Endothelial cell of umbilical vein (primary cell): Measurements from ENCODE around the gene H2AZ2. TPM values are rescaled to one million over a fixed set of nuclear protein-coding genes. Genes with fewer than 3 reads are reported as not detected.

Experiments
- BruUV-seq: library from RNA; stranded (reverse); fragments of 400-500 nt; replicated peaks from 2 replicates; lab custom pipeline; 2021; lab: Mats Ljungman, UMichigan
- CTCF ChIA-PET: fragments of 300-600, 350-600 bp; sonication (Branson Sonifier 250); formaldehyde crosslinking; loops from one replicate; lab custom pipeline; 2021; ENCODE audit warnings: antibody characterized with exemption, inconsistent platforms; lab: Charles Lee
- POLR2A ChIA-PET: fragments of 300-600, 350-600 bp; sonication (Branson Sonifier 250); formaldehyde crosslinking; loops from one replicate; lab custom pipeline; 2021; ENCODE audit warnings: antibody characterized with exemption, inconsistent platforms; lab: Charles Lee
- DNase-seq: peaks from one replicate; pipeline ENCODE4 v3.0.0-alpha.2; 2011; ENCODE audit warnings: low read depth, low spot score
- FAIRE-seq: peaks from 2 replicates; lab custom pipeline; 2011; peaks lifted over from hg19 to GRCh38; lab: Jason Lieb, UNC
- H2AFZ ChIP-seq: 2 replicates; pipeline ENCODE4 v1.6.0; 2012; ENCODE audit warnings: low read depth, low read length, control low read depth, inconsistent platforms
- H3K27ac ChIP-seq: 2 replicates; pipeline ENCODE4 v1.5.1; 2011; ENCODE audit warnings: low read depth, mild to moderate bottlenecking, control low read depth, low read length, moderate library complexity; ENCODE audit not compliant: insufficient read depth
- H3K27me3 ChIP-seq, 2 experiments: 2 replicates each; pipeline versions ENCODE4 v1.6.0 to v1.6.1; 2011; ENCODE audit warnings: low read length in 2 of 2, mixed read lengths in 1 of 2; ENCODE audit not compliant: control insufficient read depth in 2 of 2, insufficient read depth in 2 of 2
- H3K36me3 ChIP-seq, 2 experiments: 2 replicates in 1 of 2; 3 replicates in 1 of 2; pipeline ENCODE4 v1.5.1; 2011; ENCODE audit warnings: low read length in 2 of 2, mild to moderate bottlenecking in 1 of 2, moderate library complexity in 1 of 2; ENCODE audit not compliant: control insufficient read depth in 2 of 2, insufficient read depth in 2 of 2; ENCODE audit errors: extremely low read depth in 1 of 2
- H3K4me1 ChIP-seq: 3 replicates; pipeline ENCODE4 v1.5.1; 2011; ENCODE audit warnings: mild to moderate bottlenecking, low read length; ENCODE audit not compliant: control insufficient read depth, insufficient read depth; ENCODE audit errors: extremely low read depth
- H3K4me2 ChIP-seq: 2 replicates; pipeline ENCODE4 v1.6.1; 2011; ENCODE audit warnings: low read length, control low read depth, mixed read lengths; ENCODE audit not compliant: insufficient read depth
- H3K4me3 ChIP-seq, 3 experiments: fragments of 200-600 bp in 1 of 3; sonication (generic), shearing (Covaris generic) in 1 of 3; replicated peaks in 1 of 3; 2 replicates each; pipeline ENCODE4 v1.5.1; 2011 to 2016; ENCODE audit warnings: control low read depth in 3 of 3, low read length in 3 of 3, mild to moderate bottlenecking in 2 of 3, inconsistent platforms in 1 of 3, low read depth in 1 of 3, moderate library complexity in 1 of 3; ENCODE audit not compliant: insufficient read depth in 1 of 3
- H3K79me2 ChIP-seq: 2 replicates; pipeline ENCODE4 v1.6.0; 2012; ENCODE audit warnings: low read length, inconsistent platforms; ENCODE audit not compliant: control insufficient read depth, insufficient read depth
- H3K9ac ChIP-seq: replicated peaks from 2 replicates; pipeline ENCODE3; 2011; ENCODE audit warnings: low read length, control low read depth; ENCODE audit not compliant: insufficient read depth; ENCODE audit errors: extremely low read depth
- H3K9me1 ChIP-seq: replicated peaks from 3 replicates; pipeline ENCODE4 v1.6.0; 2011; ENCODE audit warnings: mild to moderate bottlenecking, low read length; ENCODE audit not compliant: control insufficient read depth, insufficient read depth; ENCODE audit errors: extremely low read depth
- H3K9me3 ChIP-seq: replicated peaks from 2 replicates; pipeline ENCODE4 v1.5.1; 2012; ENCODE audit warnings: low read length, inconsistent platforms; ENCODE audit not compliant: control insufficient read depth, insufficient read depth
- H4K20me1 ChIP-seq: replicated peaks from 2 replicates; pipeline ENCODE3; 2011; ENCODE audit warnings: mild to moderate bottlenecking, low read length; ENCODE audit not compliant: control insufficient read depth, insufficient read depth; ENCODE audit errors: extremely low read depth
- EZH2 ChIP-seq: IDR thresholded peaks from 2 replicates; pipeline ENCODE4 v1.6.1; 2012; ENCODE audit warnings: borderline replicate concordance, low read depth, mild to moderate bottlenecking, moderate library complexity, low read length, inconsistent platforms; ENCODE audit not compliant: severe bottlenecking
- FOS ChIP-seq: IDR thresholded peaks from 2 replicates; pipeline ENCODE4 v1.6.1; 2011; ENCODE audit warnings: mild to moderate bottlenecking, low read length, moderate library complexity, borderline replicate concordance; ENCODE audit not compliant: insufficient read depth
- GATA2 ChIP-seq: IDR thresholded peaks from 2 replicates; pipeline ENCODE4 v1.7.0; 2011; ENCODE audit warnings: low read depth, mild to moderate bottlenecking, moderate library complexity, mixed read lengths, low read length; ENCODE audit not compliant: insufficient read length, insufficient read depth
- JUN ChIP-seq: IDR thresholded peaks from 2 replicates; pipeline ENCODE4 v1.6.1; 2011; ENCODE audit warnings: borderline replicate concordance, low read depth; ENCODE audit not compliant: insufficient read length, insufficient read depth
- MAX ChIP-seq: IDR thresholded peaks from 2 replicates; pipeline ENCODE4 v1.6.1; 2011; ENCODE audit not compliant: insufficient read depth, insufficient read length
- MYC ChIP-seq: IDR thresholded peaks from one replicate; pipeline ENCODE4 v1.6.1; 2011; ENCODE audit warnings: mild to moderate bottlenecking, low read depth, low read length
- POLR2A ChIP-seq: IDR thresholded peaks from 2 replicates; pipeline ENCODE4 v1.6.1; 2012; ENCODE audit warnings: low read depth, mild to moderate bottlenecking, control low read depth, low read length
- POLR2AphosphoS5 ChIP-seq: IDR thresholded peaks from 2 replicates; pipeline ENCODE4 v1.6.1; 2012; ENCODE audit warnings: low read depth, mild to moderate bottlenecking, control low read depth, low read length, moderate library complexity; ENCODE audit not compliant: insufficient read depth
- dilution Hi-C: fragments of 300-500 bp; cut with MboI; formaldehyde crosslinking; loops from one replicate; pipeline ENCODE4 v1.15.0; 2019; ENCODE audit warnings: low sequenced_read_pairs; ENCODE audit not compliant: extremely low pct_ligation_motif_present
- intact Hi-C: fragments of 100-400 bp; cut with micrococcal nuclease; formaldehyde crosslinking; loops from one replicate; pipeline ENCODE4 v1.10.0; 2022
- polyA plus RNA-seq, 4 experiments: library from polyadenylated mRNA; depleted of rRNA in 3 of 4; stranded (reverse) in 3 of 4; unstranded in 1 of 4; fragments of >200 nt; gene quantifications; 2 replicates each; pipeline versions ENCODE4 v1.2.1 to v1.2.3, GENCODE V29; 2011 to 2012; ENCODE audit warnings: missing spikeins in 1 of 4
- total RNA-seq: library from RNA; stranded (reverse); gene quantifications from 2 replicates; pipeline ENCODE4 v1.2.3, GENCODE V29; 2021
- TF ChIP-seq, protein P1 (sequence below), 2 donors: IDR thresholded peaks; 1 replicate in 1 of 2; 2 replicates in 1 of 2; pipeline ENCODE4 v1.5.1; 2011; ENCODE audit warnings: low read length in 2 of 2, mild to moderate bottlenecking in 2 of 2, moderate library complexity in 2 of 2, control low read depth in 1 of 2, inconsistent platforms in 1 of 2, low read depth in 1 of 2; ENCODE audit not compliant: insufficient read depth in 1 of 2; ENCODE audit errors: extremely low read depth in 1 of 2

Gene H2AZ2
- total and polyA plus RNA-seq, 2 donors (not counting 3 experiments of a cell fraction or from before 2014, with no cell fraction given), result 225 to 232 TPM

DNA sequence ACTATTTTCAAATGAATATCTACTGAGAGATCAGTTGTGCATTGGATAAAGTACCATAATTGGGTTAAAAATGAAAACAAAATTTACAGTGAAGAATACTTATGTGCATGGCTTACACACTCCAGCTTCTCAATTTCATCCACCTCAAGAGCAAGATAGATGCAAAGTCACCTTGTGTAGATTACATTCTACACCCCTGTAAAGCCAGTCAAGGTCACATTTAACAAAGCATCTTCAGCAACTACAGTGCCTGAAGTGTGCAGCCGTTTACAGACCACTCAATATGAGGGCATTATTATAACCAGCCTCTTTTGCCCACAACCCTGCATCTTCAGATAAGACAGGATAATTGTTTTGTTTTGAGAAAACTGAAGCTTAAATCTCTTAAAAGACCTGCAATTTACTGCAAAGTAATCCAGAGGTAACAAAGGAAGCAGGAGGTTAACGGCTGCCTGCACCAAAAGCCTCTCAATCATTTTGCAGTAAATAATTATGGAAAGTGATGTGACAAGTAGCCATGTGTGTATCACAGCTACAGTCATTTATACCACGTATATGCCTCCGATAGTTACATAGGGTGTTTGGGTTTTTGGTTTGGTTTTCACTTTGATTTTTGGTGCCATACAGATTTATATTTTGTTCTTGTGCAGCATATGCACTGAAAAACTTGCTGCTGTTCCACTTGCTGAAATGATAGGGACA lies 32.6 kb upstream of the H2AZ2 start:
- no TSS peak for BruUV-seq
- peaks cover 66% of the 10 kb centered on the region for H3K79me2 ChIP-seq
- POLR2A ChIA-PET, result interaction anchor here (0.7 to 2.3 kb wide), 2 partner anchors 13 to 265 kb away, joined by 3 to 10 read pairs; no protein-coding TSS in a partner anchor
- CTCF ChIA-PET, result interaction anchor here (0.6 to 3.5 kb wide), 8 partner anchors 8 to 256 kb away, joined by 3 to 41 read pairs (median 5); partner anchors contain the start of gene H2AZ2
- H3K9ac ChIP-seq, result peak overlapping the region; percentile 58
- FAIRE-seq (no peak), DNase-seq (peak; percentile 6)
- dilution Hi-C loops, result no loop called here
- no peaks in the 10 kb centered on the region for H3K9me3 ChIP-seq
- H4K20me1 ChIP-seq, result peaks cover 13% of the 10 kb centered on the region
- no peak overlapping the region for H2AFZ ChIP-seq
- H3K4me1 ChIP-seq, result peaks cover 44% of the 10 kb centered on the region
- H3K27ac ChIP-seq, result peak overlapping the region; percentile 42
- no peaks in the 10 kb centered on the region for H3K27me3 ChIP-seq
- intact Hi-C loops, result no loop called here
- H3K9me1 ChIP-seq, result no peaks in the 10 kb centered on the region
- H3K4me2 ChIP-seq, result peak overlapping the region; percentile 89
- no peak for TF ChIP-seq FOS
- no peak for TF ChIP-seq MYC
- no peak for TF ChIP-seq GATA2
- no peak for TF ChIP-seq MAX
- no peak for TF ChIP-seq JUN
- TF ChIP-seq POLR2AphosphoS5, result no peak
- TF ChIP-seq, protein P1, sequence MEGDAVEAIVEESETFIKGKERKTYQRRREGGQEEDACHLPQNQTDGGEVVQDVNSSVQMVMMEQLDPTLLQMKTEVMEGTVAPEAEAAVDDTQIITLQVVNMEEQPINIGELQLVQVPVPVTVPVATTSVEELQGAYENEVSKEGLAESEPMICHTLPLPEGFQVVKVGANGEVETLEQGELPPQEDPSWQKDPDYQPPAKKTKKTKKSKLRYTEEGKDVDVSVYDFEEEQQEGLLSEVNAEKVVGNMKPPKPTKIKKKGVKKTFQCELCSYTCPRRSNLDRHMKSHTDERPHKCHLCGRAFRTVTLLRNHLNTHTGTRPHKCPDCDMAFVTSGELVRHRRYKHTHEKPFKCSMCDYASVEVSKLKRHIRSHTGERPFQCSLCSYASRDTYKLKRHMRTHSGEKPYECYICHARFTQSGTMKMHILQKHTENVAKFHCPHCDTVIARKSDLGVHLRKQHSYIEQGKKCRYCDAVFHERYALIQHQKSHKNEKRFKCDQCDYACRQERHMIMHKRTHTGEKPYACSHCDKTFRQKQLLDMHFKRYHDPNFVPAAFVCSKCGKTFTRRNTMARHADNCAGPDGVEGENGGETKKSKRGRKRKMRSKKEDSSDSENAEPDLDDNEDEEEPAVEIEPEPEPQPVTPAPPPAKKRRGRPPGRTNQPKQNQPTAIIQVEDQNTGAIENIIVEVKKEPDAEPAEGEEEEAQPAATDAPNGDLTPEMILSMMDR (IDR thresholded peaks at IDR 0.05; ENCODE audit: extremely low read depth in 1 of 2, insufficient read depth in 1 of 2, low read depth in 1 of 2, low read length in 2 of 2), result no peak
- TF ChIP-seq POLR2A, result no peak
- no peak for TF ChIP-seq EZH2
- peaks cover 0 to 2% of the 10 kb centered on the region in 2 experiments for H3K36me3 ChIP-seq
- peak overlapping the region; percentile 4 to 78 (median 8) for H3K4me3 ChIP-seq
